Activated CD8-positive, alpha-beta T cell treated with anti-CD3 and anti-CD28 coated beads, Interleukin-2, amount 10 ng/mL, durations not matched to agents 7 days and 5 days (primary cell): Measurements from ENCODE around the gene LAMB4. TPM values are rescaled to one million over a fixed set of nuclear protein-coding genes. Genes with fewer than 3 reads are reported as not detected.
"Not testable (repeated sequence)": the region's sequence is repeated elsewhere in the genome, so short reads cannot be mapped to it uniquely, and the experiment has no call there.

ENCODE experiments used
- ATAC-seq: fragments of 150-1000 bp; cut with Tn5 transposase; one replicate; pipeline ENCODE4 v1.10.0; 2021; ENCODE audit warnings: moderate library complexity
- CTCF ChIA-PET: fragments of 350-600 bp; sonication (Branson Sonifier 250); formaldehyde crosslinking; loops from one replicate; lab custom pipeline; 2021; ENCODE audit warnings: antibody characterized with exemption; lab: Charles Lee
- POLR2A ChIA-PET: fragments of 350-600 bp; sonication (Branson Sonifier 250); formaldehyde crosslinking; loops from one replicate; lab custom pipeline; 2021; ENCODE audit warnings: antibody characterized with exemption; lab: Charles Lee
- DNase-seq: peaks from one replicate; pipeline ENCODE4 v3.0.0-alpha.2; 2020
- H3K27ac Mint-ChIP-seq: one replicate; pipeline ENCODE4 v1.8.0; 2021; ENCODE audit warnings: mild to moderate bottlenecking, mixed read lengths
- H3K27me3 Mint-ChIP-seq: one replicate; pipeline ENCODE4 v1.8.0; 2021; ENCODE audit warnings: low read depth, mixed read lengths
- H3K36me3 Mint-ChIP-seq: one replicate; pipeline ENCODE4 v1.8.0; 2021; ENCODE audit warnings: low read depth, mixed read lengths
- H3K4me1 Mint-ChIP-seq: one replicate; pipeline ENCODE4 v1.8.0; 2021; ENCODE audit warnings: low read depth, mixed read lengths
- H3K4me3 Mint-ChIP-seq: one replicate; pipeline ENCODE4 v1.8.0; 2021; ENCODE audit warnings: mild to moderate bottlenecking, mixed read lengths
- H3K9me3 Mint-ChIP-seq: one replicate; pipeline ENCODE4 v1.8.0; 2022; ENCODE audit warnings: mixed read lengths; ENCODE audit not compliant: insufficient read depth
- total RNA-seq, 2 experiments: library from RNA; stranded (reverse); gene quantifications; one replicate each; pipeline ENCODE4 v1.2.3, GENCODE V29; 2021

LAMB4 gene
- total RNA-seq, 2 experiments from 2014 or later: not detected

- ChIA-PET CTCF (no interaction called here), POLR2A (no interaction called here)
- no peak for ATAC-seq
- Mint-ChIP-seq H3K36me3 (no peaks in the 10 kb centered on the region), H3K27ac (no peak overlapping the region), H3K9me3 (no peaks in the 10 kb centered on the region), H3K4me1 (no peaks in the 10 kb centered on the region), H3K4me3 (no peak overlapping the region), H3K27me3 (peaks cover 5% of the 10 kb centered on the region)
- no peak for DNase-seq
Measured at GRCh38 chr7:108033776-108034497, 96.2 kb downstream of the LAMB4 start.

- CTCF ChIA-PET, ATAC-seq, DNase-seq, H3K36me3 Mint-ChIP-seq, H3K27ac Mint-ChIP-seq, H3K4me3 Mint-ChIP-seq, H3K9me3 Mint-ChIP-seq, H3K27me3 Mint-ChIP-seq, POLR2A ChIA-PET, H3K4me1 Mint-ChIP-seq: not testable (repeated sequence)
Measured at GRCh38 chr7:108033309-108033708, 96.9 kb downstream of the LAMB4 start.

DNA sequence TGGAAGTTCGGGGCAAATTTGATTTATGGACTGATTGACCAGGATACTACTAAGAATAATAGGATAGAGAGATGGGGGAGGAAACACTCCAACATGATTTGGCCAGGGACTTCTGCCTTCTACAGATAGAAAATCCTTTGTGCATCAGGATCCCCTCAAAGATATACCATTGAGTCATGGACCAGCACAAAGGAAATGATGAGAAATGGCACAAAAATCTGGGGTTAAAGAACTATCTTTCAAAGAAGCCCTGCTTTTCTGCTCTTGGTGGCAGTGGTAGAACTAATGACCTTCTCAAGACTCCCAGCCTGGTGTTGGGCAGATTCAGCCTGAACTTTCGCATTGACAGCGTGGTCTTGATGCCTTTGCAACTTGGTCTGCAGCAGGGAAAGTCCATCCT is 99.6 kb downstream of the LAMB4 start:
- Mint-ChIP-seq H3K9me3 (no peaks in the 10 kb centered on the region), H3K36me3 (no peaks in the 10 kb centered on the region), H3K27ac (no peak overlapping the region), H3K4me1 (no peaks in the 10 kb centered on the region), H3K4me3 (no peak overlapping the region), H3K27me3 (peaks cover 7% of the 10 kb centered on the region)
- CTCF ChIA-PET: no interaction called here
- DNase-seq (no peak), ATAC-seq (no peak)
- POLR2A ChIA-PET: no interaction called here

DNA sequence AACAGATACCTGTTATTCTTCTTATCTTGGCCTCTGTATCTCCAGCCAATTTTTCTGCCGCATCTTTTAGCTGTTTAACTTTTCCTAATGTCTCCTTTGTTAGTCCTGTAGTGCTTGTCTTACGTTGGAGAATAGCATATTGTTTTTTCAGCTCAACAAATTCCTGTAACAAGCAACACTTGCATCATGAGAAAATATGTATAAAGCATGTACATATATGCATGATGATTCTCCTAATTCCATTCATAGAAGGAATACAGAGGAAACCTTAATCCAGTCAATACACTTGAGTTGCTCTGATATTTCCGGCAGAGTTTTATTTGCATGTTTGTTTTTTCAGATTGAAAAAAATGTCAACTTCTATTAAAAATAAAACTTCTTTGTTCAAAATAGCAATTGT is 101.1 kb downstream of the LAMB4 start:
- DNase-seq (no peak), ATAC-seq (no peak)
- peaks cover 11% of the 10 kb centered on the region for H3K27me3 Mint-ChIP-seq
- H3K4me1 Mint-ChIP-seq: no peaks in the 10 kb centered on the region
- H3K4me3 Mint-ChIP-seq: no peak overlapping the region
- ChIA-PET CTCF (interaction anchor here (1.0 kb wide), 1 partner anchor 12 kb away, joined by 4 read pairs; no protein-coding TSS in a partner anchor), POLR2A (no interaction called here)
- H3K9me3 Mint-ChIP-seq: no peaks in the 10 kb centered on the region
- no peaks in the 10 kb centered on the region for H3K36me3 Mint-ChIP-seq
- H3K27ac Mint-ChIP-seq: no peak overlapping the region

GRCh38 chr7:108028111-108028510 is 102.0 kb downstream of the LAMB4 start:
- ATAC-seq (no peak), DNase-seq (no peak)
- Mint-ChIP-seq H3K4me3 (no peak overlapping the region), H3K36me3 (no peaks in the 10 kb centered on the region), H3K9me3 (no peaks in the 10 kb centered on the region), H3K4me1 (no peaks in the 10 kb centered on the region), H3K27me3 (peaks cover 11% of the 10 kb centered on the region), H3K27ac (no peak overlapping the region)
- ChIA-PET POLR2A (no interaction called here), CTCF (no interaction called here)

GRCh38 chr7:108027239-108027638 is 102.9 kb downstream of the LAMB4 start:
- DNase-seq: no peak
- Mint-ChIP-seq H3K4me3 (no peak overlapping the region), H3K36me3 (no peaks in the 10 kb centered on the region), H3K4me1 (no peaks in the 10 kb centered on the region), H3K27me3 (peaks cover 11% of the 10 kb centered on the region), H3K9me3 (no peaks in the 10 kb centered on the region), H3K27ac (no peak overlapping the region)
- CTCF ChIA-PET: no interaction called here
- ATAC-seq: no peak
- POLR2A ChIA-PET: no interaction called here

- no peaks in the 10 kb centered on the region for H3K4me1 Mint-ChIP-seq
- H3K27ac Mint-ChIP-seq: no peak overlapping the region
- H3K9me3 Mint-ChIP-seq: no peaks in the 10 kb centered on the region
- no peak for ATAC-seq
- ChIA-PET CTCF (no interaction called here), POLR2A (no interaction called here)
- H3K27me3 Mint-ChIP-seq: peaks cover 14% of the 10 kb centered on the region
- no peaks in the 10 kb centered on the region for H3K36me3 Mint-ChIP-seq
- no peak overlapping the region for H3K4me3 Mint-ChIP-seq
- DNase-seq: no peak
Measured at GRCh38 chr7:108026647-108027046, 103.5 kb downstream of the LAMB4 start.

DNA sequence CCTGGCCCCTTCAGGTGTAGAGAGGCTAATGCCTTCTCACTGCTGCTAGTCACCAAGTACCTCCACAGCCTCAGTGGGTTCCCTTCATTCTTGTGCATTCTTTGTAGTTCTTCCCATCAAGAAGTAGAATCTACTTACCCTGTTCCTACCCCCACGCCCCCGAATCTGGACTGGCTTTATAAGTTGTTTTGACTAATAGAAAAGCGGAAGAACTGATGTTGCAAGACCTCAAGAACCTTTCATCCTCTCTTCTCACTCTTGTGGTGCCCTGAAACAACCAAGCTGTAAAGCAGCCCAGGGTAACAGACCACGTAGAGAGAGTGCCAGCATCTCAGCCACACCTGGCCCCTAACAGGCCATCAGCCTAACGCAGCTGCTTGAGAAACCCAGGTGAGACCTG is 104.0 kb downstream of the LAMB4 start:
- H3K36me3 Mint-ChIP-seq: no peaks in the 10 kb centered on the region
- peaks cover 14% of the 10 kb centered on the region for H3K27me3 Mint-ChIP-seq
- DNase-seq: no peak
- H3K27ac Mint-ChIP-seq: no peak overlapping the region
- POLR2A ChIA-PET: interaction anchor here (0.6 kb wide), 1 partner anchor 28 kb away, joined by 3 read pairs; no protein-coding TSS in a partner anchor
- CTCF ChIA-PET: no interaction called here
- H3K4me1 Mint-ChIP-seq: no peaks in the 10 kb centered on the region
- ATAC-seq: no peak
- H3K4me3 Mint-ChIP-seq: no peak overlapping the region
- H3K9me3 Mint-ChIP-seq: no peaks in the 10 kb centered on the region

DNA sequence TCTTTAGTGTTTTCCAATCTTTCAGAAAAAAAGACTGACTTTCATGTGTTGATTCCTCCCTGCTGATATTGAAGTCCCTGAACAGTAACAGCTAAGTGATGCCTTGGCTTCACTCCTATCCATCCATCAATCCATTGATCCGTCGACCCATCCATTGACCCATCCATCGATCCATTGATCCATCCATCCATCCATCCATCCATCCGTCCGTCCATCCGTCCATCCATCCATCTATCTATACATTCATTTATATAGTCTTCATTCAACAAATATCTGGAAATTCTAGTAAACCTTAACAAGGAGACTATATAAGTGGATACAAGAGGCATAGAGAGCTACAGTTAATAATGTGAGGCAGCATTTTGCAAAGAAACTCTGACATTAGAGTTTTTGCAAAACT is 105.6 kb downstream of the LAMB4 start:
- Mint-ChIP-seq H3K4me1 (no peaks in the 10 kb centered on the region), H3K27me3 (peaks cover 16% of the 10 kb centered on the region), H3K4me3 (no peak overlapping the region), H3K27ac (no peak overlapping the region), H3K9me3 (no peaks in the 10 kb centered on the region), H3K36me3 (no peaks in the 10 kb centered on the region)
- ChIA-PET CTCF (no interaction called here), POLR2A (no interaction called here)
- no peak for ATAC-seq
- no peak for DNase-seq

- ChIA-PET CTCF (no interaction called here), POLR2A (no interaction called here)
- Mint-ChIP-seq H3K27me3 (peaks cover 16% of the 10 kb centered on the region), H3K4me3 (no peak overlapping the region), H3K36me3 (no peaks in the 10 kb centered on the region), H3K9me3 (no peaks in the 10 kb centered on the region), H3K27ac (no peak overlapping the region), H3K4me1 (no peaks in the 10 kb centered on the region)
- ATAC-seq (no peak), DNase-seq (no peak)
Measured at GRCh38 chr7:108020585-108020984, 109.6 kb downstream of the LAMB4 start.

GRCh38 chr7:108018668-108019067 is 111.5 kb downstream of the LAMB4 start:
- Mint-ChIP-seq H3K27ac (no peak overlapping the region), H3K36me3 (no peaks in the 10 kb centered on the region), H3K27me3 (peaks cover 10% of the 10 kb centered on the region), H3K9me3 (no peaks in the 10 kb centered on the region), H3K4me3 (no peak overlapping the region), H3K4me1 (peaks cover 3% of the 10 kb centered on the region)
- ChIA-PET CTCF (no interaction called here), POLR2A (no interaction called here)
- ATAC-seq (no peak), DNase-seq (no peak)

- POLR2A ChIA-PET: no interaction called here
- ATAC-seq (no peak), DNase-seq (no peak)
- no peaks in the 10 kb centered on the region for H3K36me3 Mint-ChIP-seq
- H3K9me3 Mint-ChIP-seq: no peaks in the 10 kb centered on the region
- H3K27ac Mint-ChIP-seq: no peak overlapping the region
- peaks cover 12% of the 10 kb centered on the region for H3K27me3 Mint-ChIP-seq
- no peak overlapping the region for H3K4me3 Mint-ChIP-seq
- CTCF ChIA-PET: no interaction called here
- peaks cover 4% of the 10 kb centered on the region for H3K4me1 Mint-ChIP-seq
Measured at GRCh38 chr7:108017776-108018151, 112.4 kb downstream of the LAMB4 start.
